Keratinocyte (primary cell): ENCODE measurements around the gene TMEM39A. TPM values are rescaled to one million over a fixed set of nuclear protein-coding genes. Genes with fewer than 3 reads are reported as not detected.

Experiments used
- DNase-seq: peaks from one replicate; pipeline ENCODE4 v3.0.0-alpha.2; 2011; ENCODE audit warnings: low read depth, missing footprints, low spot score
- FAIRE-seq: peaks from 2 replicates; lab custom pipeline; 2011; peaks lifted over from hg19 to GRCh38; lab: Jason Lieb, UNC
- H2AFZ ChIP-seq: 2 replicates; pipeline ENCODE4 v1.6.0; 2012; ENCODE audit warnings: low read length, control low read depth, inconsistent platforms; ENCODE audit not compliant: control insufficient read depth
- H3K27ac ChIP-seq: 2 replicates; pipeline ENCODE4 v1.5.1; 2011; ENCODE audit warnings: low read length; ENCODE audit not compliant: control insufficient read depth, insufficient read depth
- H3K27me3 ChIP-seq: 3 replicates; pipeline ENCODE4 v1.6.0; 2011; ENCODE audit warnings: low read length; ENCODE audit not compliant: control insufficient read depth, insufficient read depth; ENCODE audit errors: extremely low read depth
- H3K36me3 ChIP-seq, 2 experiments: 2 replicates in 1 of 2; 3 replicates in 1 of 2; pipeline ENCODE4 v1.5.1; 2011; ENCODE audit warnings: low read length in 2 of 2, mild to moderate bottlenecking in 1 of 2; ENCODE audit not compliant: control insufficient read depth in 2 of 2, insufficient read depth in 2 of 2; ENCODE audit errors: extremely low read depth in 1 of 2
- H3K4me1 ChIP-seq: 3 replicates; pipeline ENCODE4 v1.5.1; 2011; ENCODE audit warnings: low read length; ENCODE audit not compliant: control insufficient read depth, insufficient read depth; ENCODE audit errors: extremely low read depth
- H3K4me2 ChIP-seq: 3 replicates; pipeline ENCODE4 v1.6.0; 2011; ENCODE audit warnings: low read depth, low read length; ENCODE audit not compliant: control insufficient read depth, insufficient read depth; ENCODE audit errors: extremely low read depth
- H3K4me3 ChIP-seq, 3 experiments: fragments of 200-600 bp in 1 of 3; sonication (generic) in 1 of 3; 2 replicates in 2 of 3; 3 replicates in 1 of 3; pipeline ENCODE4 v1.5.1; 2011 to 2016; ENCODE audit warnings: low read length in 3 of 3, mild to moderate bottlenecking in 3 of 3, control low read depth in 2 of 3, inconsistent platforms in 1 of 3, low read depth in 1 of 3, mixed read lengths in 1 of 3, mixed run types in 1 of 3, moderate library complexity in 1 of 3; ENCODE audit not compliant: control insufficient read depth in 2 of 3, insufficient read depth in 2 of 3; ENCODE audit errors: extremely low read depth in 1 of 3
- H3K79me2 ChIP-seq: 2 replicates; pipeline ENCODE4 v1.6.0; 2012; ENCODE audit warnings: low read length; ENCODE audit not compliant: control insufficient read depth, insufficient read depth
- H3K9ac ChIP-seq: 3 replicates; pipeline ENCODE4 v1.6.0; 2011; ENCODE audit warnings: low read length; ENCODE audit not compliant: control insufficient read depth, insufficient read depth; ENCODE audit errors: extremely low read depth
- H3K9me1 ChIP-seq: 3 replicates; pipeline ENCODE4 v1.6.0; 2011; ENCODE audit warnings: low read length; ENCODE audit not compliant: control insufficient read depth, insufficient read depth; ENCODE audit errors: extremely low read depth
- H3K9me3 ChIP-seq: 2 replicates; pipeline ENCODE4 v1.5.1; 2012; ENCODE audit warnings: low read depth, low read length; ENCODE audit not compliant: control insufficient read depth
- H4K20me1 ChIP-seq: 3 replicates; pipeline ENCODE4 v1.6.0; 2011; ENCODE audit warnings: low read length; ENCODE audit not compliant: control insufficient read depth, insufficient read depth; ENCODE audit errors: extremely low read depth
- CTCF ChIP-seq, 3 experiments: IDR thresholded peaks in 1 of 3; conservative IDR thresholded peaks in 1 of 3; optimal IDR thresholded peaks in 1 of 3; 2 replicates in 2 of 3; 3 replicates in 1 of 3; pipeline versions ENCODE3 to v1.5.1; 2011; ENCODE audit warnings: low read length in 3 of 3, mild to moderate bottlenecking in 3 of 3, moderate library complexity in 2 of 3, control low read depth in 1 of 3, inconsistent platforms in 1 of 3; ENCODE audit not compliant: insufficient read depth in 2 of 3; ENCODE audit errors: extremely low read depth in 1 of 3
- EZH2 ChIP-seq: IDR thresholded peaks from one replicate; pipeline ENCODE4 v1.6.1; 2012; ENCODE audit warnings: inconsistent platforms, mild to moderate bottlenecking, low read length, moderate library complexity
- dilution Hi-C: fragments of 300-500 bp; cut with MboI; formaldehyde crosslinking; loops from one replicate; pipeline ENCODE4 v1.7.0; 2020; ENCODE audit warnings: low sequenced_read_pairs; ENCODE audit not compliant: extremely low pct_ligation_motif_present
- polyA plus RNA-seq, 5 experiments: library from polyadenylated mRNA; depleted of rRNA in 3 of 5; stranded (reverse) in 3 of 5; stranded (forward) in 1 of 5; unstranded in 1 of 5; fragments of >200 nt; gene quantifications; 1 replicate in 1 of 5; 2 replicates in 3 of 5; 3 replicates in 1 of 5; pipeline versions ENCODE4 v1.2.1 to v1.2.3, GENCODE V29; 2011 to 2012; ENCODE audit warnings: missing spikeins in 2 of 5, low read depth in 1 of 5, low replicate concordance in 1 of 5

TMEM39A gene
- polyA plus RNA-seq, 1 donor (not counting 4 experiments of a cell fraction or from before 2014, with no cell fraction given): 26.3 TPM

DNA sequence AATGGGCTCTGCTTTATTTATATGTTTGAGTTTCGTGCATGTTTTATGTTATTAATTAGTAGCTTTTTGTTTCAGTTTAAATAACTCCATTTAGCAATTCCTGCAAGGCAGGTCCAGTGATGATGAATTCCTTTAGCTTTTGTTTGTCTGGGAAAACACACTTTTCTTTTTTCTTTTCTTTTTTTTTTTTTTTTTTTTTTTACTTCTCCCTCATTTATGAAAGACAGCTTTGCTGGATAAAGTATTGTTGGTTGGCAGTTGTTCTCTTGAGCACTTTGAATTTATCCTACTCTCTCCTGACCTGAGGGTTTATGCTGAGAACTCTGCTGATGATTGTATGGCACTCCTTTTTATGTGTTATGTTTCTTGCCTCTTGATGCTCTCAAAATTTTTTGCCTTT, 35.7 kb downstream of the TMEM39A start:
- dilution Hi-C loops: no loop called here
- no peaks in the 10 kb centered on the region for H3K27me3 ChIP-seq
- no peaks in the 10 kb centered on the region for H4K20me1 ChIP-seq
- H3K79me2 ChIP-seq: no peaks in the 10 kb centered on the region
- no peak overlapping the region for H2AFZ ChIP-seq
- H3K36me3 ChIP-seq: peaks cover 13 to 26% of the 10 kb centered on the region in 2 experiments
- H3K4me3 ChIP-seq: no peak overlapping the region
- DNase-seq: no peak
- no peaks in the 10 kb centered on the region for H3K9me1 ChIP-seq
- no peak for TF ChIP-seq CTCF (optimal IDR thresholded peaks at IDR 0.05 in 1 of 3, IDR thresholded peaks at IDR 0.05 in 1 of 3, conservative IDR thresholded peaks at IDR 0.05 in 1 of 3; ENCODE audit: extremely low read depth in 1 of 3, insufficient read depth in 2 of 3, low read length in 3 of 3)
- TF ChIP-seq EZH2: no peak
- H3K4me1 ChIP-seq: no peaks in the 10 kb centered on the region
- H3K4me2 ChIP-seq: no peak overlapping the region
- FAIRE-seq: no peak
- peaks cover 2% of the 10 kb centered on the region for H3K9me3 ChIP-seq
- no peak overlapping the region for H3K9ac ChIP-seq
- H3K27ac ChIP-seq: no peak overlapping the region

DNA sequence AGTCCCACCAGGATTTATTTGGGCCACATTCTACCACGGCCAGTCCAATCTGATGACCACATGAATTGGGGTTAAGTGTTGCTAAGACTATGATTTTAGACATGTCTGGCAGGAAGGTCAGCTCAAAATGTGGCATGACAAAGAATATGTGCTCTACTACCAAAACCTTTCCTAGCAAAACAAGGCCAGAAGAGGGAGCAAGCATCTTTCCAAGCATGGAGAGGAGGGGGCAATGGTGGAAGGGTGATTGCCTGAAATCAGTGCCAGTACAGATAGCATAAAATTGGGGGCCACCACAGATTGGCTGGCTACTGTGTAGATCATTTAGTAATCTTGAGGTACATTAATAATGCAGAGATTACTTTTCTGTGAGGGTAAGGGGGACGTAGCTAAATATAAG, 43.2 kb downstream of the TMEM39A start:
- H4K20me1 ChIP-seq: no peaks in the 10 kb centered on the region
- no peak overlapping the region for H3K9ac ChIP-seq
- no peak overlapping the region for H3K4me2 ChIP-seq
- H3K36me3 ChIP-seq: no peaks in the 10 kb centered on the region
- no peaks in the 10 kb centered on the region for H3K9me1 ChIP-seq
- no peaks in the 10 kb centered on the region for H3K4me1 ChIP-seq
- TF ChIP-seq CTCF (optimal IDR thresholded peaks at IDR 0.05 in 1 of 3, IDR thresholded peaks at IDR 0.05 in 1 of 3, conservative IDR thresholded peaks at IDR 0.05 in 1 of 3; ENCODE audit: extremely low read depth in 1 of 3, insufficient read depth in 2 of 3, low read length in 3 of 3): peak in 1 of 3 experiments; percentile 13
- TF ChIP-seq EZH2: no peak
- FAIRE-seq: no peak
- no peaks in the 10 kb centered on the region for H3K79me2 ChIP-seq
- dilution Hi-C loops: no loop called here
- no peak for DNase-seq
- no peaks in the 10 kb centered on the region for H3K9me3 ChIP-seq
- H3K27ac ChIP-seq: no peak overlapping the region
- H3K27me3 ChIP-seq: no peaks in the 10 kb centered on the region
- H2AFZ ChIP-seq: no peak overlapping the region
- no peak overlapping the region for H3K4me3 ChIP-seq
